Measurements from ENCODE around the gene GNG7. TPM values are rescaled to one million over a fixed set of nuclear protein-coding genes. Genes with fewer than 3 reads are reported as not detected.

GNG7 gene
- total and polyA plus RNA-seq, 10 of the 15 experiments (the other 5 are each of a cell fraction or from before 2014, with no cell fraction given): 1.9 to 13.6 (median 6.5) TPM

GRCh38 chr19:2609389-2610116 lies 92.9 kb downstream of the GNG7 start (continued):
- TF ChIP-seq BCLAF1 (IDR thresholded peaks at IDR 0.05) (no peak), BACH1 (IDR thresholded peaks at IDR 0.05; ENCODE audit: borderline replicate concordance) (peak; percentile 63), EED (IDR thresholded peaks at IDR 0.05; ENCODE audit: low read depth) (peak; percentile 75; the same call in 1 of the 2 replicates), ZNF274 (IDR thresholded peaks at IDR 0.05; ENCODE audit: insufficient read depth, insufficient read length) (no peak), PAX5 (IDR thresholded peaks at IDR 0.05; ENCODE audit: borderline replicate concordance, low read depth, low read length) (0 out of 2 replicates have a peak, but pooled peaks have one; percentile 6), USF2 (IDR thresholded peaks at IDR 0.05; ENCODE audit: borderline replicate concordance, low read depth, low read length) (no peak), PRDM15 (CRISPR knock-in tag; IDR thresholded peaks at IDR 0.05) (0 out of 2 replicates have a peak, but pooled peaks have one; percentile 3), YBX1 (IDR thresholded peaks at IDR 0.05) (no peak), RAD51 (IDR thresholded peaks at IDR 0.05) (no peak), STAT1 (conservative IDR thresholded peaks at IDR 0.05) (no peak), CREB1 (IDR thresholded peaks at IDR 0.05; ENCODE audit: low read depth) (no peak), FOXM1 (IDR thresholded peaks at IDR 0.05; ENCODE audit: low read depth, low read length) (0 out of 2 replicates have a peak, but pooled peaks have one; percentile 58), IRF5 (IDR thresholded peaks at IDR 0.05; ENCODE audit: borderline replicate concordance) (no peak), ZBTB4 (CRISPR knock-in tag; IDR thresholded peaks at IDR 0.05) (no peak)

Measured in GM12878 (cell line).